ENCODE measurements around the gene KRTAP5-2.
"Not testable (repeated sequence)": the region's sequence is repeated elsewhere in the genome, so short reads cannot be mapped to it uniquely, and the experiment has no call there.

KRTAP5-2 gene, protein sequence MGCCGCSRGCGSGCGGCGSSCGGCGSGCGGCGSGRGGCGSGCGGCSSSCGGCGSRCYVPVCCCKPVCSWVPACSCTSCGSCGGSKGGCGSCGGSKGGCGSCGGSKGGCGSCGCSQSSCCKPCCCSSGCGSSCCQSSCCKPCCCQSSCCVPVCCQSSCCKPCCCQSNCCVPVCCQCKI

DNA sequence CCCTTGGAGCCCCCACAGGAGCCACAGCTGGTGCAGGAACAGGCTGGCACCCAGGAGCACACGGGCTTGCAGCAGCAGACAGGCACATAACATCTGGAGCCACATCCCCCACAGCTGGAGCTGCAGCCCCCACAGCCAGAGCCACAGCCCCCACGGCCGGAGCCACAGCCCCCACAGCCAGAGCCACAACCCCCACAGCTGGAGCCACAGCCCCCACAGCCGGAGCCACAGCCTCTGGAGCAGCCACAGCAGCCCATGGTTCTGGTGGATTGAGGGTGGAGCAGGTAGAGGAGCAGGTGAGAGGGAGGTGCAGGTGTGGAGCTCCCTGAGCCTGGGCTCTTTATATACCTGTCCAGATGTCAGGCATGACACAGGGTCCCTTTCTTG, at the start of gene KRTAP5-2:
Gene KRTAP5-2, minus strand, starts transcription at position 301 of the 387 bp plus-strand sequence. Its CDS starts 44 bp downstream, at position 257.
- H3K27me3 ChIP-seq (ENCODE audit: control insufficient read depth, insufficient read depth, low read length): peaks cover 4% of the 10 kb centered on the region
- H3K4me3 ChIP-seq (ENCODE audit: low read depth, low read length): no peak within 1 kb of the TSS
- H3K36me3 ChIP-seq (ENCODE audit: control insufficient read depth, insufficient read depth, low read length): no peaks in the 10 kb centered on the region
- no peaks in the 10 kb centered on the region for H3K9me3 ChIP-seq (ENCODE audit: control insufficient read depth, insufficient read depth, low read length)
- H3K4me1 ChIP-seq (ENCODE audit: control insufficient read depth, insufficient read depth, low read length): peaks cover 17% of the 10 kb centered on the region
- H3K9ac ChIP-seq (ENCODE audit: low read depth, low read length): no peak within 1 kb of the TSS

DNA sequence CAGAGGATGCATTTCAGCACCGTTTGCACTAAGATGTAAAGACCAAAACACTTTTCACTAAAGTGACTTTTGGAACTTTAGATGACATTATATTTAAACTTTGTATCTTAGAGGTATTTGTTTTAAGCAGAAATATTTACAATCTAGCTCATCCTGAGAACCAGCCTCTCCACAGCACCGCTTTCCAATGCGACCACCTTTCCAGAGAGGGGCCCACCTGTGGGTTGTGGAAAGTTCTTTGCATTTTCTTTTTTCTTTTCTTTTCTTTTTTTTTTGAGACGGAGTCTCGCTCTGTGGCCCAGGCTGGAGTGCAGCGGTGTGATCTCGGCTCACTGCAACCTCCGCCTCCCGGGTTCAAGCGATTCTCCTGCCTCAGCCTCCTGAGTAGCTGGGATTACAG, 48.4 kb upstream of the KRTAP5-2 start:
- not testable (repeated sequence) for H3K9ac ChIP-seq (ENCODE audit: low read depth, low read length); H3K36me3 ChIP-seq (ENCODE audit: control insufficient read depth, insufficient read depth, low read length); H3K4me1 ChIP-seq (ENCODE audit: control insufficient read depth, insufficient read depth, low read length); H3K27me3 ChIP-seq (ENCODE audit: control insufficient read depth, insufficient read depth, low read length); H3K9me3 ChIP-seq (ENCODE audit: control insufficient read depth, insufficient read depth, low read length); H3K4me3 ChIP-seq (ENCODE audit: low read depth, low read length)

DNA sequence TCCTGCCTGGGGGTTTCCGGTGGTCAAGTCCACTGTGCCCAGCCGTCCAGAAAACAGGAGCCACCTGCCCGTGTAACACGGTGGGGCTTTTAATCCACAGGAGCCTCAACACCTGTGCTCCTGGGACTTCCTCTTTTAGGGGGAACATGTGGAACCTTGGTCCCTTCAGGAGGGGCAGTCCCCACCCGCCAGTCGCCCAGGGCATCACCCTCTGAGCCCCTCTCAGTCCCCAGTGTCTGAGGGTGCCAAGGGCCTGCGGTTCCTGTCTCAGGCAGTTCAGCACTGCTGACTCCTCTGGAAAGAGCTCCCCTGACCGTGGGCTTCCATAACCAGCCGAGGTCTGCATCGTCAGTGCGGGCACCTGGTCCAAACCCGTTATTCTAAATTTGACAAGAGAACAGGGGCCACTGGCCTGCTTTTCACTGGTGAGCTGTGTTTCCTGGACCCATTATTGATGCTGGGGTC, 47.3 kb upstream of the KRTAP5-2 start:
- no peaks in the 10 kb centered on the region for H3K9me3 ChIP-seq (ENCODE audit: control insufficient read depth, insufficient read depth, low read length)
- H3K4me1 ChIP-seq (ENCODE audit: control insufficient read depth, insufficient read depth, low read length): no peaks in the 10 kb centered on the region
- no peak overlapping the region for H3K9ac ChIP-seq (ENCODE audit: low read depth, low read length)
- H3K4me3 ChIP-seq (ENCODE audit: low read depth, low read length): no peak overlapping the region
- no peaks in the 10 kb centered on the region for H3K36me3 ChIP-seq (ENCODE audit: control insufficient read depth, insufficient read depth, low read length)
- no peaks in the 10 kb centered on the region for H3K27me3 ChIP-seq (ENCODE audit: control insufficient read depth, insufficient read depth, low read length)

DNA sequence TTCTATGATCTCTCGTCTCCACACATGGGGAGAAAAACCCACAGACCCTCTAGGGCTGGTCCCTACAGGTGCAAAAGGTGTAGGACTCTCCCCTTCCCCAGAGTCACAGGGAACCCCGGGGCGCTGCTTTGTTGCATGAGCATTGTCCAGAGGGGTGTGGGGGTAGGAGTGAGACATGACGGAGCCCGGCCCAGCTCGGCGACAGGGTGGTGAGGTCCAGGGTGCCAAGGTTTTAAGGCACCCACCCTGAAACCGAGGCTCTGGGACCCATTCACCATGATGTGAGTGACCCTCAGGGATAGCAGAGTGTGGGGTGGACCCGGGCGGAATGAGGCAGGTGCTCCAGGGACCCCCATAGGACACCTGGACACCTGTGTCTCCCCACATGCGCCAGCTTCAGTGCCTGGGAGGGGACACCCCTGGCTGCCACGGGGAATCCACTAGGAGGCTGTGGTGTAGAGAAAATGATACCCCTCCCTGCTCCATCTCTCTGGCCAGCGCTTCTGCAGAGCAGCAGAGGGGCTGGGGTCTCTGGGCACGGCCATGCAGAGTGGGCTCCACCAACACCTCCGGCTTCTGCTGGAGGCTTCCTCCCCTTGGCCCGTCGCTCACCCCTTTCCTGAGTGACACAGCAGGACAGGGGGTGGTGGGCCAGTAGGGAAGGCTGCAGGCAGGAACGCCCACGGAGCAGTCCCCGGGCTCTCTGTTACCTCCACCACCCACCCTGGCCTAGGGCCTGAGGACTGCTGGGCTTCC, 46.7 kb upstream of the KRTAP5-2 start:
- H3K9me3 ChIP-seq (ENCODE audit: control insufficient read depth, insufficient read depth, low read length): no peaks in the 10 kb centered on the region
- H3K9ac ChIP-seq (ENCODE audit: low read depth, low read length): no peak overlapping the region
- H3K4me1 ChIP-seq (ENCODE audit: control insufficient read depth, insufficient read depth, low read length): no peaks in the 10 kb centered on the region
- no peaks in the 10 kb centered on the region for H3K27me3 ChIP-seq (ENCODE audit: control insufficient read depth, insufficient read depth, low read length)
- H3K36me3 ChIP-seq (ENCODE audit: control insufficient read depth, insufficient read depth, low read length): no peaks in the 10 kb centered on the region
- H3K4me3 ChIP-seq (ENCODE audit: low read depth, low read length): no peak overlapping the region

DNA sequence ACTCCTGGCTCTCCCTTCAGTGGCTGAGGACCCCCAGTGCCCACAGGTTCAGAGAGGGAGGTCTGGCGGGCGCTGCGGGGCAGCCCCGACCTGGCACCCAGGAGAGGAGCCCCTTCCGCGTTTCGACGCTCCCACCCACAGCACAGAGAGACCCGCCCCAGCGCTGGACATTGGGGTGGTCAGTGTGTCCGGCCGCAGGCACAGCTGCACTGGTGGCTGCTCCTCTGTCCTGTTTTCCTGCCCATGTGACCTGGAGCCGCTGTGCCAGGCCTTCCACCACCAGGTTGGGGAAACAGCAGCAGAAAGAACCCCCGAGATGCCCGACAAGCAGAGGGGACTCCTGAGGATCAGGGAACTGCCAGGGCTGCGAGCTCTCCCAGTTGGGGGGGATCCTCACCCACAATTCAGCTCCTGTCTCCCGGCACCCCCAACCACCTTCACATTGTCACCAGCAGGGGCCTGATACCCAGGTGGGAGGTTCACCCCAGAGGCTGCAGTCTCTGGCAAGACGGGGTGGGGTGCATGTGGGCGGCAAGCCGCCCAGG, 45.1 kb upstream of the KRTAP5-2 start:
- H3K9ac ChIP-seq (ENCODE audit: low read depth, low read length): no peak overlapping the region
- no peaks in the 10 kb centered on the region for H3K4me1 ChIP-seq (ENCODE audit: control insufficient read depth, insufficient read depth, low read length)
- no peaks in the 10 kb centered on the region for H3K36me3 ChIP-seq (ENCODE audit: control insufficient read depth, insufficient read depth, low read length)
- H3K9me3 ChIP-seq (ENCODE audit: control insufficient read depth, insufficient read depth, low read length): no peaks in the 10 kb centered on the region
- H3K27me3 ChIP-seq (ENCODE audit: control insufficient read depth, insufficient read depth, low read length): no peaks in the 10 kb centered on the region
- no peak overlapping the region for H3K4me3 ChIP-seq (ENCODE audit: low read depth, low read length)

DNA sequence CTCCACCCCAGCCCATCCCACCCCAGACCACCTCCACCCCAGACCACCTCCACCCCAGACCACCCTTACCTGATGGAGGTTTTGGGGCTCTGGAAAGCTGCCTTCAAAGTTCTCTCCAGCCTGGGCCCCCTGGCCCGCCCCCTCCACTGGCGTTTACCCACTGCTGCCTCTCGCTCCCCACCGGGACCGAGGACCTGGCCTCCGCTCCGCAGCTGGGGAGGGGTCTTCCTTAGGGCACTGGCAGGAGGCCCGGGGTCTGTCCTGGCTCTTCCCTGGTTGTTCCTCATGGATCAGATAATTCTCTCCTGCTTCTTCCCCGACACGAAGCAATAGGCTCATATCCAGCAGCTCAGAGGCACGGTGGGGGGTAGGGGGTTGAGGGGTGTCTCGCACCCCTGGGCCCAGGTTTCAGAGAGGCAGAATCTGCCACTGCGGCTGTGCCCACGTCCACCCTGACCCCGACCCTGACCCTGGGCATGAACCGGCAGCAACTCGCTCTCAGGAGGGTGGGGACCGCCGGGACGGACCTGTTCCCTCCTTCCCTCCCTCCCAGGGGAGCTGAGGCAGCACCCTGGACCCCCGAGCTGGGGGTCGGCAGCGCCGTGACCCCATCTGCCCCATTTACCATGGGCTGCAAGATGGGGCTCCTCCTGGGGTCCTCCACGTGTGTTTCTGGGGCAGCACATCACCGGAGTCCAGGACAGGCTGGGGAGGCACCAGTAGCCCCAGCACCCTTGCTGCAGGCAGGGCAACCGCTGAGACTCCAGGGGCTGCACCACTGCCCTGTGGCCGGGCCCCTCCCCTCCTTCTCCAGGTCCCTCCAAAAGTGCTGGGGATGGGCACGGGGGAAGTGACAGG, 44.4 kb upstream of the KRTAP5-2 start:
- H3K4me3 ChIP-seq (ENCODE audit: low read depth, low read length): no peak overlapping the region
- H3K27me3 ChIP-seq (ENCODE audit: control insufficient read depth, insufficient read depth, low read length): no peaks in the 10 kb centered on the region
- H3K9ac ChIP-seq (ENCODE audit: low read depth, low read length): no peak overlapping the region
- no peaks in the 10 kb centered on the region for H3K4me1 ChIP-seq (ENCODE audit: control insufficient read depth, insufficient read depth, low read length)
- H3K36me3 ChIP-seq (ENCODE audit: control insufficient read depth, insufficient read depth, low read length): no peaks in the 10 kb centered on the region
- H3K9me3 ChIP-seq (ENCODE audit: control insufficient read depth, insufficient read depth, low read length): no peaks in the 10 kb centered on the region

DNA sequence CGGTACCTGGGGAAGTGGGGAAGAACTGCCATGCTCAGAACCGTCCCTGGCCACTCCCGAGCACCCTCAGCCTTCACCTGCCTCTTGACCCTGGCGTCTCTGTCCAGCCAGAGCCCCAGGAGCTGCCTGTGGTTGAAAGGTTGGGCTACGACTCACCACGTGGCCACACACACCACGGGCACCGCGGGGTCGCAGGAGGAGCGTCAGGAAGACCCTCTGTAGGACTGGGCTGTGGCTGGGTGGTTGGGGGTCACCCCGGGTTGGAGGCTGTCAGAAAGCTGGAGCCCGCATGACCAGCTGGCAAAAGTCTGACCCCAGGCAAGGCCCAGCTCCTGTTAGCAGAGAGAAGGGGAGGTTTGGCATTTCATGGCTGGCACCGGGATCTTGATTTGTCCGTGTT, 43.0 kb upstream of the KRTAP5-2 start:
- Histone ChIP-seq H3K27me3 (ENCODE audit: control insufficient read depth, insufficient read depth, low read length) (no peaks in the 10 kb centered on the region), H3K36me3 (ENCODE audit: control insufficient read depth, insufficient read depth, low read length) (no peaks in the 10 kb centered on the region), H3K4me1 (ENCODE audit: control insufficient read depth, insufficient read depth, low read length) (no peaks in the 10 kb centered on the region), H3K9ac (ENCODE audit: low read depth, low read length) (no peak overlapping the region), H3K4me3 (ENCODE audit: low read depth, low read length) (no peak overlapping the region), H3K9me3 (ENCODE audit: control insufficient read depth, insufficient read depth, low read length) (no peaks in the 10 kb centered on the region)

DNA sequence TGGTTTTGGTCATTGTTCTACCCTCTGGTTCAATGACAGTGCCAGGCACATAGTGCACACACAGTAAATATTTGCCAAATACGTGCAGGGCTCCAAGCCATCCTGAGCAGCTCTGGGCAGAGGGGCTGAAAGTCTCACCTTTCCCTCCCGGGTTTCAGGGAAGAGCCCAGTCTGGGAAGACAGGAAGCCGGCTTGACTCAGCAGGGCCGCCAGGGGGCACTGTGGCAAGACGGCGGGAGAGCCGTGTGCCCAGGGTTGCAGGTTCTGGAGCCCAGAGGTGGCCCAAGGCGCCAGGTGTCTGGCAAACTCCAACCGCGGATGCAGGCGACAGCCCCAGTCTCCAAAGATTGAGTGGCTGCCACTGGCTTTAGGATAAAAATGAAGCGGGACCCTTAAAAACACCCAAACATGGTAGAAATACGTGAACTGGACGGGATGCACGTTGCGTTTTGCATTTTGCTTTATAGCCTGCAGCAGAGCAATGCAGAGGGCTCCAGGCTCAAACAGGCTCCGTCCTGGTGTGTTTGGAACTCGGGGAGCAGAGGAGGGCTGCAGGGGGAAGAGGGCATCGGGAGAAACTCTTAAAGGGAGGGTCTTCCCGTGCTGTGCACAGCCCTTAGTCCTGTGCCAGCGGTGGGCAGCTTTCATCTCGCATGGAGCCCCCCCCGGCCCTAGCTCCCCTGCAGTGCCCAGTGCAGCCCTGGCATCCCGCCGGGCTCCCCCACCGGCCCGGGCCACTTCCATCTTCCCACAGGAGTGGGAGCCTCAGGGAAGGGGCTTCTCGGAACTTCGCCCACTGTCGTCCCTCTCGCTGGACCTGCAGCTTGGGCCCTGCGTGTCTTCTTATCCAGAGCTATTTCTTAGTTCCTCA, 42.2 kb upstream of the KRTAP5-2 start:
- H3K9me3 ChIP-seq (ENCODE audit: control insufficient read depth, insufficient read depth, low read length): no peaks in the 10 kb centered on the region
- H3K4me3 ChIP-seq (ENCODE audit: low read depth, low read length): no peak overlapping the region
- no peak overlapping the region for H3K9ac ChIP-seq (ENCODE audit: low read depth, low read length)
- H3K4me1 ChIP-seq (ENCODE audit: control insufficient read depth, insufficient read depth, low read length): no peaks in the 10 kb centered on the region
- H3K27me3 ChIP-seq (ENCODE audit: control insufficient read depth, insufficient read depth, low read length): no peaks in the 10 kb centered on the region
- no peaks in the 10 kb centered on the region for H3K36me3 ChIP-seq (ENCODE audit: control insufficient read depth, insufficient read depth, low read length)

DNA sequence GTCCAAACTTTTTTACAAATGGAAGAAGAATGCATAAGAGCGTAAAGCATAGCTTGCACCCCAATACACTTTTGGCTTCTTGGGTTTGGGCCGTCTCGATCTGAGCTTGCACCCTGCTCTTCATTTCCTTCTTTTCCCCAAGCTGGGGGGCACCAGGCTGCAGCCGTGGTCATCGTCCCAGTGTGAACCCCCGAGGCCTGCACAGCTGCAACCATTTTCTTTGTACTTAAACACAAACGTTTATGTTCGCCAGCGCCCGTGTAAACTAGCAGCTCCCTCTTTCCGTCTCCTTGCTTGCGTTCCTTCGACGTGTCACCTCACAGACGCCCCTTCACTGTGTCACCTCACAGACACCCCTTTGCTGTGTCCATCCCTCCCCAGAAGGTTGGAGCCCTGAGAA, 41.6 kb upstream of the KRTAP5-2 start:
- H3K36me3 ChIP-seq (ENCODE audit: control insufficient read depth, insufficient read depth, low read length): no peaks in the 10 kb centered on the region
- H3K27me3 ChIP-seq (ENCODE audit: control insufficient read depth, insufficient read depth, low read length): no peaks in the 10 kb centered on the region
- no peak overlapping the region for H3K9ac ChIP-seq (ENCODE audit: low read depth, low read length)
- H3K4me1 ChIP-seq (ENCODE audit: control insufficient read depth, insufficient read depth, low read length): no peaks in the 10 kb centered on the region
- no peaks in the 10 kb centered on the region for H3K9me3 ChIP-seq (ENCODE audit: control insufficient read depth, insufficient read depth, low read length)
- no peak overlapping the region for H3K4me3 ChIP-seq (ENCODE audit: low read depth, low read length)

DNA sequence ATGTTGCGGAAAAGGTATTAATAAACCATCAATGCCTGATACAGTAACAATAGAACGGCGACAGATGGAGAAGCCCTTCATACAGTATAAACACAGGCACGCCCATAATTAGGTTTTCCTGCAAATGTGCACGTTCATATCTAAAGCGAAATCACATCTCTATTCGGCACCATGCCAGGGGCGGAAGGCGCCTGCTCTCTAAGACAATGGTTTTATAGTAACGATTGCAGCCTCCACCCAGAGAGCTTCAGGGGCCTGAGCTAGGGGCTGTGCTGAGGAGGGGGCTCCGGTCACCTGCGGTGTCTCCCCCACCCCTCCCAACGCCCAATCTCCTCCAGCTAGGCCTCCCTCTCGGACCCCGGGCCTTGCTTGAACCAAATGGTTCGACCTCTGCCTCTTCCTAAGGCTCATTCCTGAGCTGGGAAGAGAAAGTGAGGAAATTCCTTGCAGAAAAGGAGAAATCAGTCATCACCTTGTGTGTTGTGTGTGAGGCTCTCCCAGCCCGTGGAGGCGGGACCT, 41.1 kb upstream of the KRTAP5-2 start:
- Histone ChIP-seq H3K4me3 (ENCODE audit: low read depth, low read length) (no peak overlapping the region), H3K9ac (ENCODE audit: low read depth, low read length) (no peak overlapping the region), H3K27me3 (ENCODE audit: control insufficient read depth, insufficient read depth, low read length) (no peaks in the 10 kb centered on the region), H3K9me3 (ENCODE audit: control insufficient read depth, insufficient read depth, low read length) (no peaks in the 10 kb centered on the region), H3K4me1 (ENCODE audit: control insufficient read depth, insufficient read depth, low read length) (no peaks in the 10 kb centered on the region), H3K36me3 (ENCODE audit: control insufficient read depth, insufficient read depth, low read length) (no peaks in the 10 kb centered on the region)

DNA sequence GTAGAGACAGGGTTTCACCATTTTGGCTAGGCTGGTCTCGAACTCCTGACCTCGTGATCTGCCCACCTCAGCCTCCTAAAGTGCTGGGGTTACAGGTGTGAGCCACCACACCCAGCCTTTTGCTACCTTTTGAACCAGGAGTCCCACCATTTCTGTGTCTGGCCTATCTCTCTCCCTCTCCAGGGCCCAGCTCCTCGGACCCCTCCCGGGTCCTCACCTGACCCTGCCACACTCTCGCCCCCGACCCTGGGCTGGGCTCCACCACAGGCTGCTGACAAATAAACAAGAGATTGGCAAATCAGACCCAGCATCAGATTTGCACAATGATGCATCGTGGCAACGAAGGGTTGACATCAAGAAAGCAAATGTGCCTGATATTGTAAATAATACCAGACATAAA, 40.2 kb upstream of the KRTAP5-2 start:
- no peak overlapping the region for H3K4me3 ChIP-seq (ENCODE audit: low read depth, low read length)
- no peaks in the 10 kb centered on the region for H3K27me3 ChIP-seq (ENCODE audit: control insufficient read depth, insufficient read depth, low read length)
- H3K9ac ChIP-seq (ENCODE audit: low read depth, low read length): no peak overlapping the region
- H3K36me3 ChIP-seq (ENCODE audit: control insufficient read depth, insufficient read depth, low read length): no peaks in the 10 kb centered on the region
- H3K4me1 ChIP-seq (ENCODE audit: control insufficient read depth, insufficient read depth, low read length): no peaks in the 10 kb centered on the region
- H3K9me3 ChIP-seq (ENCODE audit: control insufficient read depth, insufficient read depth, low read length): no peaks in the 10 kb centered on the region
